ENCODE measurements around the gene ANKRD29.
"Not testable (repeated sequence)": the region's sequence is repeated elsewhere in the genome, so short reads cannot be mapped to it uniquely, and the experiment has no call there.

ANKRD29 gene

DNA sequence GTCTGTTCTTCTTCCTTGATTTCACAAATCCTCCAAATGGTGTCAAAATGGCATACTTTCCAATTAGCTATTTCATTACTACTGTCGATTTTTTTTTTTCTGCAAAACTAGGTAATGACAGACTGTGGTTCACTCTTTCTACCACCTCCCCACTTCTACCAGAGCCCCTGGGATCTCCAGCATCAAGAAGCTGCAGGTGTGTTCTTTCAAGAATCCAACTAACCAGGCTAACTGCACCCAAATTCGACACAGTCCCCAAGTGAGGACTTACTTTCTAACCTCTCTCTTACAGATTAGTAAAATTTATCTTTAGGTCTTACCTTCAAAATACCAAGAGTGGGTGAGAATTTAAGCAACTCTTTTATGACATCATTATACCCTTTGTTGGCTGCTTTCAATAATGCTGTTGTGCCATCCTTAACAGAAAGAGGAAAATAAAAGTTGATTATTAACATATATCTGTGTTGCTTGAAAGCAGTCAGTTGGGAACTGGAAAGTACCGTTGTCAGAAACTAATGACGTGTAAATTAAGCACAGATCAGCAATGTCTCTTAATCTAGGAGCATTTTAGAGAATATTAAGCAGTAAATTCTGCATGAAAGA lies 45.2 kb downstream of the ANKRD29 start:
- H3K4me3 ChIP-seq (ENCODE audit: insufficient read depth, low read depth, low read length), result no peak overlapping the region
- no peaks in the 10 kb centered on the region for H3K4me1 ChIP-seq (ENCODE audit: control insufficient read depth, insufficient read depth, low read length)
- WGBS, 2 experiments, result 89 to 95% methylated on average over 4 of the region's 4 CpGs
- H3K36me3 ChIP-seq (ENCODE audit: control insufficient read depth, insufficient read depth, low read length), result no peaks in the 10 kb centered on the region
- H3K9me3 ChIP-seq (ENCODE audit: control insufficient read depth, low read length), result no peaks in the 10 kb centered on the region
- peaks cover 54% of the 10 kb centered on the region for H3K27me3 ChIP-seq (ENCODE audit: control insufficient read depth, insufficient read depth, low read length, poor library complexity, severe bottlenecking)
- no peak overlapping the region for H3K27ac ChIP-seq (ENCODE audit: insufficient read depth, low read depth, low read length, poor library complexity, severe bottlenecking)

DNA sequence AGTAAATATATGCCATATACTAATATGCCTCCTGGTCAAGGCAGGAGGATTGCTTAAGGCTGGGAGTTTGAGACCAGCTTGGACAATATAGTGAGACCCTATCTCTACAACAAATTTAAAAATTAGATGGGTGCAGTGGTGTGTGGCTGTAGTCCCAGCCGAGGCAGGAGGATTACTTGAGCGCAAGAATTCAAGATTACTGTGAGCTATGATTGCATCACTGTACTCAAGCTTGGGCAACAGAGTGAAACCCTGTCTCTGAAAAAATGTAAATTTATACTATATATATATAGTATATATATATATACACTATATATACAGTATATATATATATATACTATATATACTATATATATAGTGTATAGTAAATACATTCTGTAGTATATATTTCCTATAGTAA lies 46.5 kb downstream of the ANKRD29 start:
- WGBS, 2 experiments, result 93 to 96% methylated on average over 2 of the region's 2 CpGs
- Histone ChIP-seq H3K27me3 (ENCODE audit: control insufficient read depth, insufficient read depth, low read length, poor library complexity, severe bottlenecking) (peaks cover 44% of the 10 kb centered on the region), H3K27ac (ENCODE audit: insufficient read depth, low read depth, low read length, poor library complexity, severe bottlenecking) (no peak overlapping the region), H3K4me1 (ENCODE audit: control insufficient read depth, insufficient read depth, low read length) (no peaks in the 10 kb centered on the region), H3K4me3 (ENCODE audit: insufficient read depth, low read depth, low read length) (no peak overlapping the region), H3K36me3 (ENCODE audit: control insufficient read depth, insufficient read depth, low read length) (no peaks in the 10 kb centered on the region), H3K9me3 (ENCODE audit: control insufficient read depth, low read length) (no peaks in the 10 kb centered on the region)

- no peak overlapping the region for H3K4me3 ChIP-seq (ENCODE audit: insufficient read depth, low read depth, low read length)
- no peaks in the 10 kb centered on the region for H3K4me1 ChIP-seq (ENCODE audit: control insufficient read depth, insufficient read depth, low read length)
- peaks cover 31% of the 10 kb centered on the region for H3K27me3 ChIP-seq (ENCODE audit: control insufficient read depth, insufficient read depth, low read length, poor library complexity, severe bottlenecking)
- no peak overlapping the region for H3K27ac ChIP-seq (ENCODE audit: insufficient read depth, low read depth, low read length, poor library complexity, severe bottlenecking)
- no peaks in the 10 kb centered on the region for H3K9me3 ChIP-seq (ENCODE audit: control insufficient read depth, low read length)
- H3K36me3 ChIP-seq (ENCODE audit: control insufficient read depth, insufficient read depth, low read length), result no peaks in the 10 kb centered on the region
- 93 to 94% methylated on average over 3 of the region's 3 CpGs for WGBS, 2 experiments
Measured at GRCh38 chr18:23614891-23615290, 47.8 kb downstream of the ANKRD29 start.

- Histone ChIP-seq H3K4me3 (ENCODE audit: insufficient read depth, low read depth, low read length) (no peak overlapping the region), H3K36me3 (ENCODE audit: control insufficient read depth, insufficient read depth, low read length) (no peaks in the 10 kb centered on the region), H3K27ac (ENCODE audit: insufficient read depth, low read depth, low read length, poor library complexity, severe bottlenecking) (no peak overlapping the region), H3K27me3 (ENCODE audit: control insufficient read depth, insufficient read depth, low read length, poor library complexity, severe bottlenecking) (peaks cover 26% of the 10 kb centered on the region), H3K4me1 (ENCODE audit: control insufficient read depth, insufficient read depth, low read length) (no peaks in the 10 kb centered on the region), H3K9me3 (ENCODE audit: control insufficient read depth, low read length) (no peaks in the 10 kb centered on the region)
- WGBS, 2 experiments, result 94% methylated on average over 2 of the region's 2 CpGs
Measured at GRCh38 chr18:23614413-23614812, 48.3 kb downstream of the ANKRD29 start.

- H3K36me3 ChIP-seq (ENCODE audit: control insufficient read depth, insufficient read depth, low read length); H3K4me3 ChIP-seq (ENCODE audit: insufficient read depth, low read depth, low read length); H3K4me1 ChIP-seq (ENCODE audit: control insufficient read depth, insufficient read depth, low read length); H3K9me3 ChIP-seq (ENCODE audit: control insufficient read depth, low read length); H3K27ac ChIP-seq (ENCODE audit: insufficient read depth, low read depth, low read length, poor library complexity, severe bottlenecking): not testable (repeated sequence)
- peaks cover 13% of the 10 kb centered on the region for H3K27me3 ChIP-seq (ENCODE audit: control insufficient read depth, insufficient read depth, low read length, poor library complexity, severe bottlenecking)
- 90 to 95% methylated on average over 7 of the region's 7 CpGs for WGBS, 2 experiments
Measured at GRCh38 chr18:23613091-23613475, 49.6 kb downstream of the ANKRD29 start.

- Histone ChIP-seq H3K4me3 (ENCODE audit: insufficient read depth, low read depth, low read length) (no peak overlapping the region), H3K9me3 (ENCODE audit: control insufficient read depth, low read length) (no peaks in the 10 kb centered on the region), H3K27ac (ENCODE audit: insufficient read depth, low read depth, low read length, poor library complexity, severe bottlenecking) (no peak overlapping the region), H3K27me3 (ENCODE audit: control insufficient read depth, insufficient read depth, low read length, poor library complexity, severe bottlenecking) (peaks cover 7% of the 10 kb centered on the region), H3K36me3 (ENCODE audit: control insufficient read depth, insufficient read depth, low read length) (no peaks in the 10 kb centered on the region), H3K4me1 (ENCODE audit: control insufficient read depth, insufficient read depth, low read length) (no peaks in the 10 kb centered on the region)
- WGBS, 2 experiments, result 92 to 93% methylated on average over 7 to 8 of the region's 8 CpGs
Measured at GRCh38 chr18:23612434-23613090, 50.1 kb downstream of the ANKRD29 start.

GRCh38 chr18:23609390-23610023 lies 53.2 kb downstream of the ANKRD29 start:
- Histone ChIP-seq H3K36me3 (ENCODE audit: control insufficient read depth, insufficient read depth, low read length) (no peaks in the 10 kb centered on the region), H3K27me3 (ENCODE audit: control insufficient read depth, insufficient read depth, low read length, poor library complexity, severe bottlenecking) (no peaks in the 10 kb centered on the region), H3K27ac (ENCODE audit: insufficient read depth, low read depth, low read length, poor library complexity, severe bottlenecking) (no peak overlapping the region), H3K9me3 (ENCODE audit: control insufficient read depth, low read length) (no peaks in the 10 kb centered on the region), H3K4me1 (ENCODE audit: control insufficient read depth, insufficient read depth, low read length) (no peaks in the 10 kb centered on the region), H3K4me3 (ENCODE audit: insufficient read depth, low read depth, low read length) (no peak overlapping the region)
- 94 to 97% methylated on average over 5 of the region's 5 CpGs for WGBS, 2 experiments

- no peaks in the 10 kb centered on the region for H3K4me1 ChIP-seq (ENCODE audit: control insufficient read depth, insufficient read depth, low read length)
- no peak overlapping the region for H3K4me3 ChIP-seq (ENCODE audit: insufficient read depth, low read depth, low read length)
- 82 to 89% methylated on average over 2 of the region's 2 CpGs for WGBS, 2 experiments
- H3K36me3 ChIP-seq (ENCODE audit: control insufficient read depth, insufficient read depth, low read length), result no peaks in the 10 kb centered on the region
- H3K27ac ChIP-seq (ENCODE audit: insufficient read depth, low read depth, low read length, poor library complexity, severe bottlenecking), result no peak overlapping the region
- no peaks in the 10 kb centered on the region for H3K27me3 ChIP-seq (ENCODE audit: control insufficient read depth, insufficient read depth, low read length, poor library complexity, severe bottlenecking)
- H3K9me3 ChIP-seq (ENCODE audit: control insufficient read depth, low read length), result no peaks in the 10 kb centered on the region
Measured at GRCh38 chr18:23608211-23608610, 54.5 kb downstream of the ANKRD29 start.

- Histone ChIP-seq H3K27me3 (ENCODE audit: control insufficient read depth, insufficient read depth, low read length, poor library complexity, severe bottlenecking) (no peaks in the 10 kb centered on the region), H3K36me3 (ENCODE audit: control insufficient read depth, insufficient read depth, low read length) (no peaks in the 10 kb centered on the region), H3K9me3 (ENCODE audit: control insufficient read depth, low read length) (no peaks in the 10 kb centered on the region), H3K4me1 (ENCODE audit: control insufficient read depth, insufficient read depth, low read length) (no peaks in the 10 kb centered on the region), H3K4me3 (ENCODE audit: insufficient read depth, low read depth, low read length) (no peak overlapping the region), H3K27ac (ENCODE audit: insufficient read depth, low read depth, low read length, poor library complexity, severe bottlenecking) (no peak overlapping the region)
Measured at GRCh38 chr18:23605941-23606340, 56.8 kb downstream of the ANKRD29 start.

DNA sequence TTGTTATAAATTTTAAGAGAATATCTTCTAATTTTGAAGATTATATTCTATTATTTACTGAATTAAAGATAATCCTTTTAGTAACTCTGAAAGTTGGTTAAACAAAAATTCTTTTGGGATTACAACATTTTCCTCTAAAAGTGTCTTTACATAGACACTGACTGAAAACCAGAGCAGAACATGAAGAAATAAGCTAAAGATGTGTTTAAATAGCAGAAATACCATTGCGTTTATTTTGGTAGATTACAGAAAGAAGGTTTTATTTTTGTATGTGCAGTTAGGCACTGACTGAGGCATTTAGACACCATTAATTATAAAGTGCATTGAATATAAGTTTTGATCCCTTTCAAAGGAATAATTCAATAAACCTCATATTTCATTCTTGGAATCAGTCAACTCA lies 62.9 kb downstream of the ANKRD29 start:
- 93 to 100% methylated on average over 1 of the region's 1 CpG for WGBS, 2 experiments
- Histone ChIP-seq H3K9me3 (ENCODE audit: control insufficient read depth, low read length) (no peaks in the 10 kb centered on the region), H3K4me3 (ENCODE audit: insufficient read depth, low read depth, low read length) (no peak overlapping the region), H3K27ac (ENCODE audit: insufficient read depth, low read depth, low read length, poor library complexity, severe bottlenecking) (no peak overlapping the region), H3K4me1 (ENCODE audit: control insufficient read depth, insufficient read depth, low read length) (no peaks in the 10 kb centered on the region), H3K36me3 (ENCODE audit: control insufficient read depth, insufficient read depth, low read length) (no peaks in the 10 kb centered on the region), H3K27me3 (ENCODE audit: control insufficient read depth, insufficient read depth, low read length, poor library complexity, severe bottlenecking) (no peaks in the 10 kb centered on the region)
